ENCODE measurements around the gene AUTS2. TPM values are rescaled to one million over a fixed set of nuclear protein-coding genes. Genes with fewer than 3 reads are reported as not detected.

The AUTS2 gene
- total and polyA plus RNA-seq, 10 of the 15 experiments (the other 5 are each of a cell fraction or from before 2014, with no cell fraction given) = 6.4 to 55.6 (median 21.6) TPM

GRCh38 chr7:70525991-70526390, 927.7 kb downstream of the AUTS2 start:
- Histone ChIP-seq H3K4me2 (ENCODE audit: control insufficient read depth, insufficient read depth) (no peak overlapping the region), H3K36me3 (ENCODE audit: control insufficient read depth in 2 of 2, insufficient read depth in 2 of 2, low read length in 1 of 2) (no peaks in the 10 kb centered on the region), H4K20me1 (ENCODE audit: control insufficient read depth, insufficient read depth) (no peaks in the 10 kb centered on the region), H3K4me3 (no peak overlapping the region), H3K79me2 (ENCODE audit: control insufficient read depth, insufficient read depth, low read length) (no peaks in the 10 kb centered on the region), H3K4me1 (ENCODE audit: control insufficient read depth, insufficient read depth, low read length) (no peaks in the 10 kb centered on the region), H3K9ac (ENCODE audit: control insufficient read depth, insufficient read depth, low read length) (no peak overlapping the region), H3K27me3 (replicated peaks in 1 of 2; ENCODE audit: control insufficient read depth in 2 of 2, insufficient read depth in 2 of 2, low read length in 1 of 2) (no peaks in the 10 kb centered on the region), H3K9me3 (replicated peaks; ENCODE audit: control insufficient read depth, insufficient read depth, low read length) (no peaks in the 10 kb centered on the region), H3K27ac (ENCODE audit: control insufficient read depth, insufficient read depth) (no peak overlapping the region), H2AFZ (ENCODE audit: control insufficient read depth, low read depth, low read length) (no peak overlapping the region)
- ChIA-PET RAD21 (ENCODE audit: unreplicated experiment) (no interaction called here), POLR2A (no interaction called here), SMC1A (ENCODE audit: uncharacterized antibody, unreplicated experiment) (no interaction called here), CTCF (no interaction called here)
- WGBS (ENCODE audit: insufficient coverage, insufficient replicate concordance, low lambda C conversion rate, missing lambda C conversion rate) = 67% methylated on average over 5 of the region's 5 CpGs
- DNase-seq (ENCODE audit: low read depth, low spot score) (no peak), ATAC-seq (no peak), FAIRE-seq (no peak)
- BruUV-seq (replicated peaks) = no TSS peak
- in situ Hi-C loops (cut with MboI) (no loop called here), intact Hi-C loops (cut with micrococcal nuclease; ENCODE audit: unreplicated experiment) (no loop called here)
- TF ChIP-seq GABPA (IDR thresholded peaks at IDR 0.05; ENCODE audit: low read depth) (no peak), ATF7 (IDR thresholded peaks at IDR 0.05; ENCODE audit: low read depth) (no peak), NFYA (IDR thresholded peaks at IDR 0.05; ENCODE audit: borderline replicate concordance, low read depth, low read length) (no peak), POLR2AphosphoS2 (IDR thresholded peaks at IDR 0.05; ENCODE audit: low read depth, low read length) (no peak), NRF1 (conservative IDR thresholded peaks at IDR 0.05; ENCODE audit: low read depth, low read length) (no peak), POLR2A (IDR thresholded peaks at IDR 0.05; ENCODE audit: low read depth, low read length) (no peak), ZBTB4 (CRISPR knock-in tag; IDR thresholded peaks at IDR 0.05) (no peak), TAF1 (IDR thresholded peaks at IDR 0.05; ENCODE audit: borderline replicate concordance, low read depth, low read length) (no peak), SPI1 (IDR thresholded peaks at IDR 0.05; ENCODE audit: borderline replicate concordance, insufficient read depth, low read depth, low read length) (no peak), BHLHE40 (IDR thresholded peaks at IDR 0.05; ENCODE audit: borderline replicate concordance in 1 of 2, low read depth in 2 of 2, low read length in 1 of 2) (no peak), RFX5 (IDR thresholded peaks at IDR 0.05; ENCODE audit: low read depth, low read length) (no peak), PAX8 (IDR thresholded peaks at IDR 0.05) (no peak), MEF2A (IDR thresholded peaks at IDR 0.05; ENCODE audit: insufficient read depth, low read depth, low read length) (no peak), RELA (IDR thresholded peaks at IDR 0.05; ENCODE audit: borderline replicate concordance, partially characterized antibody) (no peak)
- TF ChIP-seq, protein P1, sequence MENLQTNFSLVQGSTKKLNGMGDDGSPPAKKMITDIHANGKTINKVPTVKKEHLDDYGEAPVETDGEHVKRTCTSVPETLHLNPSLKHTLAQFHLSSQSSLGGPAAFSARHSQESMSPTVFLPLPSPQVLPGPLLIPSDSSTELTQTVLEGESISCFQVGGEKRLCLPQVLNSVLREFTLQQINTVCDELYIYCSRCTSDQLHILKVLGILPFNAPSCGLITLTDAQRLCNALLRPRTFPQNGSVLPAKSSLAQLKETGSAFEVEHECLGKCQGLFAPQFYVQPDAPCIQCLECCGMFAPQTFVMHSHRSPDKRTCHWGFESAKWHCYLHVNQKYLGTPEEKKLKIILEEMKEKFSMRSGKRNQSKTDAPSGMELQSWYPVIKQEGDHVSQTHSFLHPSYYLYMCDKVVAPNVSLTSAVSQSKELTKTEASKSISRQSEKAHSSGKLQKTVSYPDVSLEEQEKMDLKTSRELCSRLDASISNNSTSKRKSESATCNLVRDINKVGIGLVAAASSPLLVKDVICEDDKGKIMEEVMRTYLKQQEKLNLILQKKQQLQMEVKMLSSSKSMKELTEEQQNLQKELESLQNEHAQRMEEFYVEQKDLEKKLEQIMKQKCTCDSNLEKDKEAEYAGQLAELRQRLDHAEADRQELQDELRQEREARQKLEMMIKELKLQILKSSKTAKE (IDR thresholded peaks at IDR 0.05; ENCODE audit: low read depth, poor library complexity, severe bottlenecking) = no peak
- TF ChIP-seq, protein P2, sequence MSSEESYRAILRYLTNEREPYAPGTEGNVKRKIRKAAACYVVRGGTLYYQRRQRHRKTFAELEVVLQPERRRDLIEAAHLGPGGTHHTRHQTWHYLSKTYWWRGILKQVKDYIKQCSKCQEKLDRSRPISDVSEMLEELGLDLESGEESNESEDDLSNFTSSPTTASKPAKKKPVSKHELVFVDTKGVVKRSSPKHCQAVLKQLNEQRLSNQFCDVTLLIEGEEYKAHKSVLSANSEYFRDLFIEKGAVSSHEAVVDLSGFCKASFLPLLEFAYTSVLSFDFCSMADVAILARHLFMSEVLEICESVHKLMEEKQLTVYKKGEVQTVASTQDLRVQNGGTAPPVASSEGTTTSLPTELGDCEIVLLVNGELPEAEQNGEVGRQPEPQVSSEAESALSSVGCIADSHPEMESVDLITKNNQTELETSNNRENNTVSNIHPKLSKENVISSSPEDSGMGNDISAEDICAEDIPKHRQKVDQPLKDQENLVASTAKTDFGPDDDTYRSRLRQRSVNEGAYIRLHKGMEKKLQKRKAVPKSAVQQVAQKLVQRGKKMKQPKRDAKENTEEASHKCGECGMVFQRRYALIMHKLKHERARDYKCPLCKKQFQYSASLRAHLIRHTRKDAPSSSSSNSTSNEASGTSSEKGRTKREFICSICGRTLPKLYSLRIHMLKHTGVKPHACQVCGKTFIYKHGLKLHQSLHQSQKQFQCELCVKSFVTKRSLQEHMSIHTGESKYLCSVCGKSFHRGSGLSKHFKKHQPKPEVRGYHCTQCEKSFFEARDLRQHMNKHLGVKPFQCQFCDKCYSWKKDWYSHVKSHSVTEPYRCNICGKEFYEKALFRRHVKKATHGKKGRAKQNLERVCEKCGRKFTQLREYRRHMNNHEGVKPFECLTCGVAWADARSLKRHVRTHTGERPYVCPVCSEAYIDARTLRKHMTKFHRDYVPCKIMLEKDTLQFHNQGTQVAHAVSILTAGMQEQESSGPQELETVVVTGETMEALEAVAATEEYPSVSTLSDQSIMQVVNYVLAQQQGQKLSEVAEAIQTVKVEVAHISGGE (CRISPR knock-in tag; IDR thresholded peaks at IDR 0.05) = no peak
- TF ChIP-seq, protein P3, sequence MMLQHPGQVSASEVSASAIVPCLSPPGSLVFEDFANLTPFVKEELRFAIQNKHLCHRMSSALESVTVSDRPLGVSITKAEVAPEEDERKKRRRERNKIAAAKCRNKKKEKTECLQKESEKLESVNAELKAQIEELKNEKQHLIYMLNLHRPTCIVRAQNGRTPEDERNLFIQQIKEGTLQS (IDR thresholded peaks at IDR 0.05; ENCODE audit: borderline replicate concordance, extremely low read depth, low read depth, low read length) = no peak

All from GM12878 (cell line).